ENCODE data around the gene MACC1. TPM values are rescaled to one million over a fixed set of nuclear protein-coding genes. Genes with fewer than 3 reads are reported as not detected.
A peak's percentile ranks its signal among the peaks of the same experiment; 100 is the strongest.

The MACC1 gene
- total RNA-seq, 1 donor: 0.36 TPM

GRCh38 chr7:20165146-20165510 lies 52.1 kb downstream of the MACC1 start:
- TF ChIP-seq CTCF (IDR thresholded peaks at IDR 0.05; ENCODE audit: extremely low read depth, low read depth, low read length): no peak
- no peaks in the 10 kb centered on the region for H3K27me3 ChIP-seq (ENCODE audit: insufficient read depth, low read length)
- peak overlapping the region; percentile 59 for H3K27ac ChIP-seq (ENCODE audit: low read depth, low read length)
- H3K4me2 ChIP-seq (ENCODE audit: insufficient read depth, low read length): peak overlapping the region; percentile 8
- H2AFZ ChIP-seq (ENCODE audit: low read length): no peak overlapping the region
- H3K4me1 ChIP-seq (ENCODE audit: insufficient read depth, low read length): peaks cover 20% of the 10 kb centered on the region
- no peaks in the 10 kb centered on the region for H3K9me3 ChIP-seq (ENCODE audit: low read depth, low read length)
- no peaks in the 10 kb centered on the region for H4K20me1 ChIP-seq (ENCODE audit: insufficient read depth, low read length)
- H3K36me3 ChIP-seq (ENCODE audit: insufficient read depth, low read length): no peaks in the 10 kb centered on the region
- H3K4me3 ChIP-seq (ENCODE audit: insufficient read depth, low read length): no peak overlapping the region
- no peak for DNase-seq (ENCODE audit: insufficient read length, low spot score, missing footprints)
- H3K79me2 ChIP-seq (ENCODE audit: insufficient read depth, low read length): no peaks in the 10 kb centered on the region

- Histone ChIP-seq H3K9me3 (ENCODE audit: low read depth, low read length) (no peaks in the 10 kb centered on the region), H3K4me3 (ENCODE audit: insufficient read depth, low read length) (no peak overlapping the region), H3K79me2 (ENCODE audit: insufficient read depth, low read length) (no peaks in the 10 kb centered on the region), H4K20me1 (ENCODE audit: insufficient read depth, low read length) (no peaks in the 10 kb centered on the region), H3K27ac (ENCODE audit: low read depth, low read length) (peak overlapping the region; percentile 59), H3K36me3 (ENCODE audit: insufficient read depth, low read length) (no peaks in the 10 kb centered on the region), H3K4me1 (ENCODE audit: insufficient read depth, low read length) (peaks cover 20% of the 10 kb centered on the region), H3K27me3 (ENCODE audit: insufficient read depth, low read length) (no peaks in the 10 kb centered on the region), H3K4me2 (ENCODE audit: insufficient read depth, low read length) (peak overlapping the region; percentile 8), H2AFZ (ENCODE audit: low read length) (no peak overlapping the region)
- TF ChIP-seq CTCF (IDR thresholded peaks at IDR 0.05; ENCODE audit: extremely low read depth, low read depth, low read length): no peak
- DNase-seq (ENCODE audit: insufficient read length, low spot score, missing footprints): no peak
These were observed 52.6 kb downstream of the MACC1 start for GRCh38 chr7:20164425-20165145.

GRCh38 chr7:20162665-20163064 lies 54.5 kb downstream of the MACC1 start:
- Histone ChIP-seq H3K4me1 (ENCODE audit: insufficient read depth, low read length) (peaks cover 20% of the 10 kb centered on the region), H3K4me3 (ENCODE audit: insufficient read depth, low read length) (no peak overlapping the region), H3K79me2 (ENCODE audit: insufficient read depth, low read length) (no peaks in the 10 kb centered on the region), H2AFZ (ENCODE audit: low read length) (no peak overlapping the region), H3K9me3 (ENCODE audit: low read depth, low read length) (no peaks in the 10 kb centered on the region), H3K36me3 (ENCODE audit: insufficient read depth, low read length) (no peaks in the 10 kb centered on the region), H3K27me3 (ENCODE audit: insufficient read depth, low read length) (no peaks in the 10 kb centered on the region), H4K20me1 (ENCODE audit: insufficient read depth, low read length) (no peaks in the 10 kb centered on the region), H3K4me2 (ENCODE audit: insufficient read depth, low read length) (no peak overlapping the region), H3K27ac (ENCODE audit: low read depth, low read length) (no peak overlapping the region)
- DNase-seq (ENCODE audit: insufficient read length, low spot score, missing footprints): no peak
- TF ChIP-seq CTCF (IDR thresholded peaks at IDR 0.05; ENCODE audit: extremely low read depth, low read depth, low read length): no peak

- Histone ChIP-seq H3K4me1 (ENCODE audit: insufficient read depth, low read length) (peaks cover 4% of the 10 kb centered on the region), H3K4me3 (ENCODE audit: insufficient read depth, low read length) (no peak overlapping the region), H4K20me1 (ENCODE audit: insufficient read depth, low read length) (no peaks in the 10 kb centered on the region), H3K79me2 (ENCODE audit: insufficient read depth, low read length) (no peaks in the 10 kb centered on the region), H3K4me2 (ENCODE audit: insufficient read depth, low read length) (no peak overlapping the region), H3K9me3 (ENCODE audit: low read depth, low read length) (no peaks in the 10 kb centered on the region), H3K27me3 (ENCODE audit: insufficient read depth, low read length) (no peaks in the 10 kb centered on the region), H3K36me3 (ENCODE audit: insufficient read depth, low read length) (no peaks in the 10 kb centered on the region), H3K27ac (ENCODE audit: low read depth, low read length) (no peak overlapping the region), H2AFZ (ENCODE audit: low read length) (no peak overlapping the region)
- no peak for DNase-seq (ENCODE audit: insufficient read length, low spot score, missing footprints)
- TF ChIP-seq CTCF (IDR thresholded peaks at IDR 0.05; ENCODE audit: extremely low read depth, low read depth, low read length): no peak
These were observed 57.9 kb downstream of the MACC1 start for GRCh38 chr7:20159226-20159747.
